HG02759 (cell line): ENCODE results near the gene RCAN3.
"Not testable (repeated sequence)": the region's sequence is repeated elsewhere in the genome, so short reads cannot be mapped to it uniquely, and the experiment has no call there.

Experiments
- ATAC-seq: cut with Tn5 transposase; IDR thresholded peaks from one replicate; pipeline ENCODE4 v1.9.1; 2021; ENCODE audit warnings: mild to moderate bottlenecking, moderate library complexity; ENCODE audit not compliant: unreplicated experiment

Gene RCAN3

GRCh38 chr1:24548070-24548469 lies 45.4 kb downstream of the RCAN3 start:
- ATAC-seq, result no peak

- not testable (repeated sequence) for ATAC-seq
These were observed 46.6 kb downstream of the RCAN3 start for GRCh38 chr1:24549210-24549609.

- no peak for ATAC-seq
These were observed 48.8 kb downstream of the RCAN3 start for GRCh38 chr1:24551290-24551959.

- ATAC-seq, result no peak
These were observed 49.4 kb downstream of the RCAN3 start for GRCh38 chr1:24551960-24552571.

GRCh38 chr1:24553931-24554330 lies 51.3 kb downstream of the RCAN3 start:
- no peak for ATAC-seq

- no peak for ATAC-seq
These were observed 52.1 kb downstream of the RCAN3 start for GRCh38 chr1:24554714-24555113.

GRCh38 chr1:24555591-24556413 lies 53.2 kb downstream of the RCAN3 start, which contains the start of gene NCMAP:
Gene NCMAP, plus strand, starts transcription at chr1:24556087. Its CDS starts 39,344 bp downstream, at chr1:24595431.
- no peak for ATAC-seq

GRCh38 chr1:24556414-24556795 lies 53.8 kb downstream of the RCAN3 start:
- ATAC-seq, result no peak

- ATAC-seq, result no peak
These were observed 54.6 kb downstream of the RCAN3 start for GRCh38 chr1:24557220-24557619.

GRCh38 chr1:24557711-24558131 lies 55.1 kb downstream of the RCAN3 start:
- no peak for ATAC-seq

- no peak for ATAC-seq
These were observed 55.8 kb downstream of the RCAN3 start for GRCh38 chr1:24558455-24558854.

- ATAC-seq, result no peak
These were observed 56.5 kb downstream of the RCAN3 start for GRCh38 chr1:24558902-24559791.

GRCh38 chr1:24560361-24560760 lies 57.7 kb downstream of the RCAN3 start:
- no peak for ATAC-seq

GRCh38 chr1:24562625-24563024 lies 60.0 kb downstream of the RCAN3 start:
- ATAC-seq, result no peak

- ATAC-seq, result no peak
These were observed 62.1 kb downstream of the RCAN3 start for GRCh38 chr1:24564695-24565094.

- ATAC-seq, result no peak
These were observed 63.7 kb downstream of the RCAN3 start for GRCh38 chr1:24566236-24566867.

- no peak for ATAC-seq
These were observed 65.3 kb downstream of the RCAN3 start for GRCh38 chr1:24567792-24568388.

- no peak for ATAC-seq
These were observed 65.8 kb downstream of the RCAN3 start for GRCh38 chr1:24568475-24568874.

- ATAC-seq, result no peak
These were observed 67.9 kb downstream of the RCAN3 start for GRCh38 chr1:24570265-24571125.
